ENCODE results near the gene LTBR. TPM values are rescaled to one million over a fixed set of nuclear protein-coding genes. Genes with fewer than 3 reads are reported as not detected.

The LTBR gene
- total RNA-seq, 1 experiment from 2014 or later = 4.8 TPM

DNA sequence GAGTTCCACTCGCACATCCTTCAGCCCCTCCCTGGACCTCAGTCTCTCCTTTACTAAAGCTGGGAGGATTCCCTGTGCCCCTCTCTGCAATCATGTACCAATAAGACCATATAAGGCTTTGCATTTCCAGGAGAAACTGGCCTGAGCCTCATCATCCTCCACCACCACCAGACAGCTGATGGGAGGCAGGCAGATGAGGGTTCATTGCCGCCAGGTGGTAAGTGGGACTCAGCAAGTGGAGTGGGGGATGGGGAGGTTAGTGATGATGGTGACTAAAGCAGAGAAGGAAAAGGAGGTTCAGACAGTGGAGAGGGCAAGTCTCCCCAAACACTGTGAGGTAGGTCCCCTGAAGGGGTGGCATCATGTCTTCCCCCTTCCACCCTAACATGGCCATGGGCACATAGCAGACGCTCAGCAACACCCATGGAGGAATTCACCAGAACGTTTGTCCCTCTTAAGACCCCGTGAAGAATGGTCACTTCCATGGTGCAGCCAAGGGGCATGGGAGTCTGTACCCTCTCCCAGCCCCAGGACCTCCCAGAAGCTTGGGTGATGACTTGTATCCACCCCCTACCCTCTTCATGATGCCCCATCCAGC lies 37.6 kb upstream of the LTBR start:
- Histone ChIP-seq H3K4me2 (ENCODE audit: insufficient read depth, insufficient read length, low read length) (no peak overlapping the region), H2BK120ac (ENCODE audit: low read depth, low read length, poor library complexity, severe bottlenecking) (no peak overlapping the region), H2AFZ (ENCODE audit: low read length) (no peak overlapping the region), H3K9me3 (ENCODE audit: control insufficient read depth, low read depth, low read length) (no peaks in the 10 kb centered on the region), H4K8ac (replicated peaks; ENCODE audit: insufficient read length, low read depth, low read length) (no peak overlapping the region), H3K79me2 (ENCODE audit: insufficient read depth, low read length) (peaks cover under 1% of the 10 kb centered on the region; the same call in 1 of the 2 replicates), H3K9ac (ENCODE audit: extremely low read depth, insufficient read length, low read length) (no peak overlapping the region), H3K14ac (ENCODE audit: insufficient read depth, low read length) (no peak overlapping the region), H2BK15ac (ENCODE audit: low read depth, low read length) (no peak overlapping the region), H3T11ph (ENCODE audit: low read length) (no peak overlapping the region), H3K4ac (ENCODE audit: low read depth, low read length) (no peak overlapping the region), H4K20me1 (ENCODE audit: control insufficient read depth, insufficient read depth, insufficient read length) (no peaks in the 10 kb centered on the region), H3K56ac (ENCODE audit: insufficient read length, low read depth, low read length) (no peak overlapping the region), H3K27ac (ENCODE audit: insufficient read length, low read depth, low read length) (no peak overlapping the region), H4K5ac (ENCODE audit: insufficient read length, low read depth, low read length) (no peak overlapping the region), H3K4me1 (ENCODE audit: insufficient read depth, low read length) (peaks cover 3% of the 10 kb centered on the region; the same call in 1 of the 2 replicates), H2BK5ac (ENCODE audit: insufficient read length, low read length) (no peak overlapping the region), H3K23me2 (ENCODE audit: insufficient read length, low read depth, low read length, poor library complexity, severe bottlenecking) (peaks cover 5% of the 10 kb centered on the region), H2BK12ac (ENCODE audit: insufficient read length, low read depth, low read length) (no peak overlapping the region), H3K18ac (ENCODE audit: insufficient read length, low read depth, low read length) (no peak overlapping the region), H2AK5ac (ENCODE audit: insufficient read length, low read length) (no peak overlapping the region), H2BK20ac (ENCODE audit: low read depth, low read length, poor library complexity, severe bottlenecking) (no peak overlapping the region), H3K27me3 (ENCODE audit: insufficient read depth, low read length) (no peaks in the 10 kb centered on the region), H3K79me1 (ENCODE audit: insufficient read depth, low read depth, low read length, poor library complexity, severe bottlenecking) (no peaks in the 10 kb centered on the region), H4K91ac (ENCODE audit: insufficient read length, low read depth, low read length) (no peak overlapping the region), H3K23ac (ENCODE audit: insufficient read length, low read depth, low read length) (no peak overlapping the region)
- Mint-ChIP-seq H3K27ac (peak overlapping the region in 1 of 3 experiments; percentile 83; a peak in 1 of 7 replicates), H3K27me3 (ENCODE audit: low read depth) (no peaks in the 10 kb centered on the region; the same call in 1 of the 2 replicates), H3K36me3 (ENCODE audit: insufficient read depth in 1 of 3, low read depth in 3 of 3) (peaks cover 13 to 34% (median 33%) of the 10 kb centered on the region in 3 experiments; a peak in 6 of 7 replicates), H3K9me3 (no peaks in the 10 kb centered on the region), H3K4me1 (peaks cover 24 to 28% of the 10 kb centered on the region in 2 experiments), H3K4me3 (no peak overlapping the region)
- no peak for TF ChIP-seq CTCF (conservative IDR thresholded peaks at IDR 0.05)
- WGBS (ENCODE audit: extremely low coverage, insufficient read length, low lambda C conversion rate) = no CpG with 5 or more reads among the region's 5 CpGs
- no peak for DNase-seq

Data from H9 (cell line).